NCI-H1105 (cell line): ENCODE measurements around the gene MINDY4.

Experiments used
- DNase-seq: peaks from one replicate; lab custom pipeline; 2025; lab: John Stamatoyannopoulos, UW

The MINDY4 gene

GRCh38 chr7:30931929-30932540 is 160.8 kb downstream of the MINDY4 start:
- DNase-seq = no peak

DNA sequence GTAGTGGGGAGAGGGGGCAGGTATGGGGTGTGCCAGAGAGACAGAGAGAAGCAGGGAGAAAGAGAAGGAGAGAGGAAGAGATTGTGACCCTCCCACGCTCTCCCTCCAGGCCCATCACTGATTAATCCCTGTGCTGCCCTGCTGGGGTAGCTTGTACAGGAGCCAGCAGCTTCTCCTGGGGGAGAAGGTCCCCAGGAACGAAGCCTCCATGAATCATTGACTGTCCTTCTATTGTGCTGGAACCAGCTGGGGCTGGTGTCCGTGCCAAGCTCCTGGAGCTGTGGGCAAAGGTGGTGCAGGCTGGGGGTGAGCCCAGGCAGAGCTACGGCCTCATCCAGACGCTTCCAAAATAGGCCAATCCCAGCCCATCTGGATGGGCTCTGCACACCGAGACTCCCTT is 161.3 kb downstream of the MINDY4 start:
- no peak for DNase-seq

- DNase-seq = no peak
Observed at GRCh38 chr7:30933124-30933974, 162.1 kb downstream of the MINDY4 start.

DNA sequence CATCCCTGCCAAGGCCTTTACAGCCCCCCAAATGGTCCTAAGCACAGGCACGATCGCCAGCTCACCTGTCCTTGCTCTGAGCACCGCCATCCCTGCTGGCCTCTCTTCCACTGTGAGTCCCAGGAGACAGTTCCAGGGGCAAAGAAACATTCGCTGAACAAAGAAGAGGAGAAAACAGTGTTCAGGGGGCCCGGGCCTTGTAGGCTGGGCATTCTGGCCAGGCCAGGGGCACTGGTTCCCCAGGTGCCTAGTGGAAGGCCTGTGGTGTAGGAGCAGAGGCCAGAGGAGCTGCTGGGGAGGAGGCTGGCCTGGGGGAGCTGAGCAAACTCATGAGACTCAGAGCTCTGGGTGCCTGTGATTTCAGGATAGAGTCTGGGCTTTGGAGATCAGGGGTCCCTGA is 163.0 kb downstream of the MINDY4 start:
- DNase-seq = no peak

DNA sequence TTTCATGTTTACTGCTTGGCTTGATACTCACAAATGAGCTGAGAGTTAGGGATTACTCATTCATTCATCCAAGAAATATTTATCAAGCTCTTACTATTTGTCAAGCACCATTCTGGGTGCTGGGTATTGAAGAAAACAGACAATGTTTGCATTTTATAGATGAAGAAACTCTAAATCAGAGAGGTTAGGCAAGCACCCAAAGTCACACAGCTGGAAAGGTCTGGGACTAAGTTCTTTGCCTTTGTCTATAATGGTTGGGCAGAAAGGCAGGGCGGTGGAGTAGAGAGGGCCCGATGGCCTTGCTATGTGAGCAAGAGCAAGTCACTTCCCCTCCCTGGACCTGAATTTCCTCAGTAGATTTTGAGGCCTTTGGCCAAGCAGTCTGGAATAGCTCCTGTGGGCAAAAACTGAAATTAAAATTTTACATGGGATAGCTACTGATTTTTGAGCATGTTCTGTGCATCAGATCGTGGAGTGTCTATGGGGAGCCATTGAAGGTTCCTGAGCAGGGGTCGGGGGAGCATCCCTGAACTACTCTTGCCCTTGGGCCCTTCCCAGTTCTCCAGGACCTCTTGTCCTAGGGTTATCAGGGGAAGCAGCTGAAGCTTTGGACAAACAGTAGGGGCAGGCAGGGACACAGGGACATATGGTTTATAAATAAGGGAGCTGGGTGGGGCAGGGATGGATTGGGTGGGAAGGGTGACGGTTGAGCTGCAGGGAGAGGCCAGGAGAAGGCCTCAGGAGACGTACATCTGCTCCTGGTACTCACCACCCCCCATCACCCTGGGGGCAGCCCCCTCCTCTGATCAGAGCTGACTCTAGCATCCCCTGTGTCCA is 163.7 kb downstream of the MINDY4 start:
- DNase-seq = no peak

DNA sequence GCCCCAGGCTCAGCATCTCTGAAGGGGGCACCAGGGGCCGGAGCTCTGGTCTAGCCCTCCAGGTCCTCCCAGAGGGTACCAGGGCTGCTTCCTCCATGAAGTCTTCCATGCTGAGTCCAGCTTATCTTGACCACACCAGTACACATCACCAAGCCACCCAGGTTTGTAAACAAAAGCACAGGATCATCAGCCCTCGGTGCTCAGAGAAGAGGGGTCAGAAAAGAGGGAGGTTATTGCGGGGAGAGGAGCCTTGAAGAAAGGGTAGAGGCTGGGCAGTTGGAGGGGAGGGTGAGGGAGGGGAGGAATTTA is 164.3 kb downstream of the MINDY4 start:
- DNase-seq = no peak

DNA sequence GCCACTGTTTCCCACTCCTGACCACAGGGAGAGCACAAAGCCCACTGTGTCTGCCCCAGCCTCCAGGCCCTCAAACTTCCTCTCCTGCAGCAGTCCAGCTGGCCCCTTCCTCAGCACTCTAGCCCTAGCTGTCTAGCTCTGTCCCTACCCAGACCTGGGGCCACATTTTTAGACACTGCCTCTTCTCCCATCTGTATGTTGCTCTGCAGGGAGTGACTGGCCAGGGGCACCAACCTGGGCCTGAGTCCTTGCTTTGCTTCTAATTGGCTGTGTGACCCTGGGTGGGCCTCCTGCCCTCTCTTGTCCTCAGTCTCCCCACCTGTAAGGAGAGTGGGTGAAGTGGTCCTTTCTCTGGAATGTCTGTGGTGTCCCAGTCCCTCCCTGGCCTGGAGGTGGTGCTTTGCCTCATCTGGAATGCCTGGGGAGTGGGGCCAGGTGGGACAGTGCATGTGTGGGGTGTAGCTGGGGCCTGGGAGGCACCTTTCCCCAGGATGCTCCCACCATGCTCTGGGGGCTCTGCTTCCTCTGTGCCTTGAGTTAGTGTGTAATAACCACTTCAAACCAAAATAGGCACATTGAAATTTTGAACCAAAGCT is 165.5 kb downstream of the MINDY4 start:
- DNase-seq = no peak

DNA sequence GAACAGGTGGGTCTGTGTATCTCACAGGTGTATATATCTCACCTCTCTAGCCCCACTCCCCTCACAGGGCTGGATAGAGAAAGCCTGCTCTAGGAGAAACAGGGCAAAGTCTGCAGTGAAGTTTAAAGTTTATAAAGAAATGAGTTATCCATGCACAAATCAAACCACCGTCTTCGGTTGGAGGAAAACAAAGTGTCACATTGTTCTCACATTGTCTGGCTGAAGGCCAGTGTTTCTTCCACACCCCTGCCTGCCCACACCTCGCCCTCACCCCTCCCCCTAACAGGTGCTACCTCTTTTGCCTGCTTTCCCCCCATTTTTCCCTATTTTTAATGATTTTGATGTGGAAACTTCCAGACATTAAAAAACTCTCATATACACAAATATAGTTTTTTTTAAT is 166.2 kb downstream of the MINDY4 start:
- DNase-seq = no peak

GRCh38 chr7:30938435-30939316 is 167.5 kb downstream of the MINDY4 start:
- peak; percentile 44 for DNase-seq

- DNase-seq = no peak
Observed at GRCh38 chr7:30941582-30942323, 170.5 kb downstream of the MINDY4 start.
